ENCODE data around the gene RUBCNL.

RUBCNL gene

DNA sequence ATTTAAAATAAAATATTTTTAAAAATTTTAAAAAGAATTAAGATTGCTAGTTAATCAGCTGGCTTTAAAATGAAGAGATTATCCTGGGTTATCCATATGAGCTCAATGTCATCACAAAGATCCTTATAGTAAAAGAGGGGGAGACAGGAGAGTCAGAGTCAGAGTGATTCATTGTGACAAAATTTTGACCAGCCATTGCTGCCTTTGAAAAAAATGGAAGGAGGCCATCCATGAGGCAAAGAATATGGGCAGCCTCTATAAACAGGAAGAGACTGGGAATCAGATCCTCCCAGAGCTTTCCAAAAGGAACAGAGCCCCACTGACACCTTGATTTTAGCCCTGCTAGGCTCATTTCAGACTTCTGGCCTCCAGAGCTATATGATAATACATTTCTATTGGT, 9.3 kb upstream of the RUBCNL start:
- no peak for DNase-seq (ENCODE audit: extremely low read depth, low read depth)
- no peak for TF ChIP-seq CTCF (IDR thresholded peaks at IDR 0.05; ENCODE audit: low read depth, low read length, missing control alignments)
- no peak overlapping the region for H3K4me3 ChIP-seq (replicated peaks; ENCODE audit: low read depth, low read length)

DNA sequence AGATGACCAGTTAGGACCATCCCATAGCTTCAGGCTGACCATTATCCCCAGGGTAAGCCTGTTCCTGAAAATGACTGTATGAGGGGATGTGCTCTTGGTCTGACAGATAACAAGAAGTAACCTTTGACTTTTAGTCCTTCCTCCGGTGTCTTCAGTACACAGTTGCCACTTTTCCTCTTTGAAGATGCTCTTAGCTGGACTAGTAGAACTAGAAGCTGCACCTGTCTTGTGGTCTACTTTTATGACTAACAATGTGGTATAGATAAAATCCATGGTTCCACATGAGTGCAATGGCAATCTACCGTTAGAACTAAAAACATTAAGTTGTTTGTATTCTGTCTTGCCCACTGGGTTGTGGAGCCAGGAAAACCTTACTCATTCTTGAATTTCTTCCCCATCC, 5.9 kb upstream of the RUBCNL start:
- no peak for TF ChIP-seq CTCF (IDR thresholded peaks at IDR 0.05; ENCODE audit: low read depth, low read length, missing control alignments)
- H3K4me3 ChIP-seq (replicated peaks; ENCODE audit: low read depth, low read length), result no peak overlapping the region

DNA sequence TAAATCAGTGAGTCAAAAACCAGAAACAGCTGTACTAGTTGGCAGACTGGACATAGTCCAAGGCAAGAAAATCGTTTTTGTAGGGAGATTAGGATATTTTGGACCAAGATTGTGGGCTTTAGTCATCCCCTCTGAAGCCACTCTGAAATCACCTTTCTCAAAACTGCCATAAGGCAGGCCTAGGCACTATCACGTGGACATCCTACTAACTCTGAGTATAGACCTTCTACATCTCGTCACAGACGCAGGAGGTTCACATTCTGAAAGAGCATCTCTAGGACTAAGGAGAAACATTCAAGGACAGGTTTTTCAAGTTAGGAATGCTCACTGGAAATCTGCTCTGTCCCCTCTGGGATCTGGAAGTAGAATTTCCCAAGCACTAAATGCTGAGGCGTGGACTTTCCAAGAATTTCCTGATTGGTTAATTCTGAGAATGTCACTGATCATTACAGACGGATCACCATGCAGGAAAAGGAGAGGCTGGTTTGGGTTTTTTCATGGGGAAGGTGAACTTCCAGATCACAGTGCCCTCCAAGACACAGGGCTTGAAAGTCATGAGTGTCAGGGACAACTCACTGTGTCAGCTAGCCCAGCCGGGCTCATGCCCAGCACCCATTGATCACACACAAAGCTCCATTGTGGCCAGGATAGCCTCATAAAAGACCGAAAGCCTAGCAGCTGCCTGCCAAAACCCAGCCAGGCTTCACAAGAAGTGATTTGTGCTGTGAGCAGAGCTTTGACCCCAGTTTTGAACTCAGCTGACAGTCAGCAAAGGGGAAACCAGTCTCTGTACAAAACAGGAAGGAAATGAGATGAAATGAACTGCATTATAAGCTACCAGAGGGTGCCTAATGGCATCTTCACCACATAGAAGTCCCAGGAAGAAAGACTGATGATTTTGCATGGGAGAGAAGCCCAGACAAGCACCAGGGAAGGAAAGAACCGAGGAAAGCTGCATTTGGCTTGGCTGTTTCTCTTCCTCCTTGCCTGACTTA, 2.7 kb upstream of the RUBCNL start:
- no peak overlapping the region for H3K4me3 ChIP-seq (replicated peaks; ENCODE audit: low read depth, low read length)
- TF ChIP-seq CTCF (IDR thresholded peaks at IDR 0.05; ENCODE audit: low read depth, low read length, missing control alignments), result no peak
- no peak for DNase-seq (ENCODE audit: extremely low read depth, low read depth)

More for the DNA sequence above, 5.9 kb upstream of the RUBCNL start:
- DNase-seq (ENCODE audit: extremely low read depth, low read depth), result no peak

DNA sequence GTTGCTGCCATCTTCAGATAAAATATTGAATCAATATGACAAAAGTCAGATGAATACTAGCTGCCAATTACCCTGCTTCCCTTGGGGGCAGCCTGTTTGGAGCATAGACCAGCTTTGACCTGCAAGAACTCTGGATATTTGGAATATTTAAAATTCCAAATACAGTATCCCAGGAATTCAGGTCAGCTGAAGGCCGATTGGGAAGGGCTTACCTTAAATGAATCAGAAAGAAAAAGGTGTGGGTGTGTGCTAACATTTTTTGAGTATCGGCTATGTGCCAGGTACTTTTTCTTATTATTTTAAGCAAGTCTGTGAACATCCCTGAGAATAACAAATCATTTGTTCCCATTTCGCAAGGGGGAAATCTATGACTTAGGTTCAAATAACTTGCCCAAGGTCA, 1.8 kb upstream of the RUBCNL start:
- no peak overlapping the region for H3K4me3 ChIP-seq (replicated peaks; ENCODE audit: low read depth, low read length)
- DNase-seq (ENCODE audit: extremely low read depth, low read depth), result no peak
- no peak for TF ChIP-seq CTCF (IDR thresholded peaks at IDR 0.05; ENCODE audit: low read depth, low read length, missing control alignments)

DNA sequence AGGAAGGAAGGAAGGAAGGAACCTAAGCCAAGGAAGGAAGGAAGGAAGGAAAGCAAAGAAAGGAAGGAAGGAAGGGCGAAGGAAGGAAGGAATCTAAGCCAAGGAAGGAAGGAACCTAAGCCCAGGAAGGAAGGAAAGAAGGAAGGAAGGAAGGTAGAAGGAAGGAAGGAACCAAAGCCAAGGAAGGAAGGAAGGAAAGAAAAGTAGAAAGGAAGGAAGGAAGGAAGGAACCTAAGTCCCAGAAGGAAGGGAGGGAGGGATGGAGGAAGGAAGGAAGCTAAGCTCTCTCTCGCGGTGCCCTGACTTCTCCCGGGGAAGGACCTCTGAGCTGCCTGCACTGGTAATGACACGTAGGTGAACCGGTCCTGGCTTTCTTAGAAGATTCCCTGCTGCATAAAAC, 1.3 kb upstream of the RUBCNL start:
- H3K4me3 ChIP-seq (replicated peaks; ENCODE audit: low read depth, low read length), result no peak overlapping the region
- TF ChIP-seq CTCF (IDR thresholded peaks at IDR 0.05; ENCODE audit: low read depth, low read length, missing control alignments), result no peak
- DNase-seq (ENCODE audit: extremely low read depth, low read depth), result no peak

- no peak for TF ChIP-seq CTCF (IDR thresholded peaks at IDR 0.05; ENCODE audit: low read depth, low read length, missing control alignments)
- peak overlapping the region; percentile 19; the same call in 1 of the 2 replicates for H3K4me3 ChIP-seq (replicated peaks; ENCODE audit: low read depth, low read length)
- DNase-seq (ENCODE audit: extremely low read depth, low read depth), result no peak
Observed at GRCh38 chr13:46386392-46387063, 524 bp downstream of the RUBCNL start.
